HUES64 (cell line): ENCODE measurements around the gene CPZ.

Experiments used
- H3K27ac ChIP-seq: 2 replicates; pipeline ENCODE4 v1.7.0; 2013; ENCODE audit warnings: low read depth, low read length, inconsistent platforms
- H3K27me3 ChIP-seq: 2 replicates; pipeline ENCODE4 v1.6.1; 2013; ENCODE audit warnings: mild to moderate bottlenecking, low read length; ENCODE audit not compliant: insufficient read depth
- H3K36me3 ChIP-seq: 2 replicates; pipeline ENCODE4 v1.6.1; 2013; ENCODE audit warnings: mild to moderate bottlenecking, low read length; ENCODE audit not compliant: insufficient read depth
- H3K4me1 ChIP-seq: 2 replicates; pipeline ENCODE4 v1.6.1; 2013; ENCODE audit warnings: mild to moderate bottlenecking, low read length, moderate library complexity; ENCODE audit not compliant: insufficient read depth
- H3K4me3 ChIP-seq: 2 replicates; pipeline ENCODE4 v1.5.1; 2013; ENCODE audit warnings: mild to moderate bottlenecking, low read length, moderate library complexity
- H3K9ac ChIP-seq: 2 replicates; pipeline ENCODE4 v1.6.1; 2013; ENCODE audit warnings: mild to moderate bottlenecking, low read depth, low read length
- H3K9me3 ChIP-seq: 2 replicates; pipeline ENCODE4 v1.6.1; 2013; ENCODE audit warnings: low read depth, low read length; ENCODE audit not compliant: insufficient read depth
- WGBS: fragments of 150-250, 120-280 bp; methylation state at CpG from one replicate; pipeline ENCODE4 v1.1.7; 2013; ENCODE audit warnings: missing lambda C conversion rate; 5-methylcytosine and 5-hydroxymethylcytosine counted together

CPZ gene

DNA sequence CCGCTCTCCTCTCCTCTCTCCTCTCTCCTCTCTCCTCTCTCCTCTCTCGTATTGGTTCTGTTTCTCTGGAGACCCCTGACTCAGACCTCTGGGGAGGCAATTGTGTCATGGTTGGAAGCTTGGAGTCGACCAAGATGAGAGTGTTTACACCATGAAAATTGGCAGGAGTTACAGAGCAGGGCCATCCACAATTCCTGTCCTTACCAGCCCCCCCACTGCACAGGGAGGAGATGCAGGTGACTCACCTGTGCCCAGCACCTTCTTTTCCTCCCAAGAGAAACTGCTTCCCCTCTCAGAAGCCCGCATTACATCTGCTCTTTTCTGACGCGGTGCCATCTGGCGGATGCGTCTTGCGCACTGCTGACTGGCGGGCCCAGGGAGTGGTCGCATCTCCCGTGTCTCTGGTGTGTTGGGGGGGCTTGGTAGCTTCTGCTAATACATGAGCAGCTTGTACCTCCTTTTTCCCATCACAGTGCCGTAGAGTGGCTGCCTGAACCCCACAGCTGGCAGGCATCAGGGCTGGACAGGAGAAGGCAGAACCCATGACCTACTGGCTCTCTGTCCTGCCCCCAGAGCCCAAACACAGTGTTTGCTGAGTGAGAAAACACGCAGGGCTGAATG is 43.7 kb upstream of the CPZ start:
- H3K4me1 ChIP-seq = 0 out of 2 replicates have a peak, but pooled peaks cover 8% of the 10 kb centered on the region
- no peaks in the 10 kb centered on the region for H3K36me3 ChIP-seq
- no peaks in the 10 kb centered on the region for H3K27me3 ChIP-seq

DNA sequence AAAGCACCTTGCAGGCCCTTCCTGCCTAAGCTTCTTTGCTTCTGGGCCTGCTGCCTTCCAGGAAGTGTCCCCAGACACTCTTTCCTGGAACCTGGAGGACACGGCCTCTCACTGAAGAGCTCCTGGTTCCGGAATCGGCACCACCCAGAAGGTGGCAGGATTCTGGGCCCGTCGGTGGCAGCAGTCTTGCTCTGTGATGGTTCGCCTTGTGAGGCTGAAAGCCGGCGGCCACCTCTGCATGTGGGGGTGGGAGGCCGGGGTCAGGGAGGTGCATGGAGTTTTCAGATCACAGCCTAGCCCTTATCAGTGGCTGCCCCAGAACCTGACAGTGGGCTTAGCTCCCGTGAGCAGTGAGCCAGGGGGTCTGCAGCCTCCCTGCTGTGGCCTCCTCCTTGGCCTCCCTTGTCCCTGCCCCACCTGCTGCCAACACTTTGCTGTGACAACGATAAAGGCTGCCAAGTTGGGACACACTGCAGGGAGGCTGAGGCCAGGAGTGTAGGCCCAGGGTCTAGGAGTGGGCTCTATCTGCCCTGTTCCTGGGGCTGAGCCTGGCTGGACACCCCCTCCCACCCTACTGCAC is 43.1 kb upstream of the CPZ start:
- Histone ChIP-seq H3K27me3 (no peaks in the 10 kb centered on the region), H3K4me3 (no peak overlapping the region), H3K27ac (no peak overlapping the region), H3K9me3 (no peaks in the 10 kb centered on the region), H3K4me1 (0 out of 2 replicates have a peak, but pooled peaks cover 8% of the 10 kb centered on the region), H3K36me3 (no peaks in the 10 kb centered on the region), H3K9ac (no peak overlapping the region)
- 89% methylated on average over 11 of the region's 11 CpGs for WGBS

More for the DNA sequence above, 43.7 kb upstream of the CPZ start:
- 89% methylated on average over 13 of the region's 14 CpGs for WGBS
- H3K4me3 ChIP-seq = no peak overlapping the region
- no peak overlapping the region for H3K9ac ChIP-seq
- no peak overlapping the region for H3K27ac ChIP-seq
- no peaks in the 10 kb centered on the region for H3K9me3 ChIP-seq

DNA sequence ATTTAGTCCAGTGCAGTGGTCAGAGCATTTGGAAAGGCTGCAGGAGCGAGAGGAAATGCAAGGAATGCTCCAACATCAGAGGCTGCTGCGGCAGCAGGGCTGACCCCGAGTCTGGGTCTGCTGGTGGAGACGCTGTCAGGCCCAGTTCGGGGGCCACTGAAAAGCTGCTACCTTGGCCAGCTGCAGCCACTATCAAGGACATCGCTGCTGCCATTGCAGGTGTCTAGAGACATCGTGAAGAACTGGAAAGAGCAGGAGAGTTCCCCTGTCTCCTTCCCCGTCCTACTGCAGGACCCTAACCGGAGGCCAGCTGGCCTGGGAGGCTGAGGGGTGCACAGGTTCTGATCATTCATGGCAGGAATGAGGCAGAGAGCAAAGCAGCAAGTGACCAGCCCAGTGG is 41.9 kb upstream of the CPZ start:
- Histone ChIP-seq H3K4me3 (no peak overlapping the region), H3K4me1 (0 out of 2 replicates have a peak, but pooled peaks cover 6% of the 10 kb centered on the region), H3K36me3 (no peaks in the 10 kb centered on the region), H3K27me3 (no peaks in the 10 kb centered on the region), H3K9ac (no peak overlapping the region), H3K27ac (no peak overlapping the region), H3K9me3 (no peaks in the 10 kb centered on the region)
- 90% methylated on average over 9 of the region's 9 CpGs for WGBS

DNA sequence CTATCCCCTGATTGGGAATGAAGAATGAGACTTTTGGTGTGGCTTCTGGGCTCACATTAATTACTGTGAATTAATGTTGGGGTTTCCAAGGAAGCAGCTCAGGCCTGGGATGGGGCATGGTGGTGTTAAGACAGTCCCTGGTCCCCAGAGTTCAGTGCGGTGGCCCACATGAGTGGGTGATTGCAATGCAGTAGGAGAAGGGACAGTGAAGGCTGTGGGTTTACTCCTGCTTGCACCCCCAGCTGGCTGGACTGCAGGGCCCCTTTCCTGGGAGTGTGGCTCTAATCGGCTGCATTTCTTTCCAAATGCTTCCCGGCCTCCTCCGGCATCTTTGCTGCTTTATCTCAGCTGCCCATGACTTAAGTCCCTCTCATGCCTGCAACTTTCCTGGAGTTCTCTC is 40.5 kb upstream of the CPZ start:
- Histone ChIP-seq H3K27ac (no peak overlapping the region), H3K36me3 (no peaks in the 10 kb centered on the region), H3K27me3 (no peaks in the 10 kb centered on the region), H3K9ac (no peak overlapping the region), H3K4me3 (no peak overlapping the region), H3K4me1 (0 out of 2 replicates have a peak, but pooled peaks cover 4% of the 10 kb centered on the region), H3K9me3 (no peaks in the 10 kb centered on the region)
- 93% methylated on average over 4 of the region's 4 CpGs for WGBS

DNA sequence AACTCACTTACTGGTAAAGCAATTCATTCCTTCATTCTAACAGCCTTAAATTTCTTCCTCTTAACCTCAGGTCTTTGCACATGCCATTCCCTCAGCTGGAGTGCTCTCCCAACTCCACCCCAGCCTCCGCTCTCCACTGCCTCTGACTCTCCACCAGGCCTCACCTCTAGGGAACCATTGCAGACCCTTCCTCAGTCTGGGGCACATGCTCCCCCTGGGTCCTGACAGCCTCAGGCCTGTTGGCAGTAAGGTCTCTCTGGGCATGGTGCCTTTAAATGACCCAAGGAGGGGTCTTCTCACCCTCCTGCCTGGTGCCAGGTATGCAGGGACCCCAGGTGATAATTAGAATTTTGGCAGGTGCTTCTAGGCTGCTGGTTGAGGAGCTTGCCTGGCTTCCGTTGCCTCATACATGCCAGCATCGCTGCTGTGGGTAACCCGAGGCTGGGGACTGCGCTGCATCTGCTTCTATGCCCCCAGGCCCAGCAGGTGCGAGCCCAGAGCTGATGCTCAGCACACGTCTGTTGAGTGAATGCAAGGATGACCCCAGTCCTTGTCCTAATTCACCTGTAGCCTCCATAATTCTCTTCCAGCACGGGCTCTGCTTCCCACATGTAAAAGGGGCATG is 39.9 kb upstream of the CPZ start:
- Histone ChIP-seq H3K4me1 (no peaks in the 10 kb centered on the region), H3K36me3 (no peaks in the 10 kb centered on the region)
- 80% methylated on average over 8 of the region's 8 CpGs for WGBS

DNA sequence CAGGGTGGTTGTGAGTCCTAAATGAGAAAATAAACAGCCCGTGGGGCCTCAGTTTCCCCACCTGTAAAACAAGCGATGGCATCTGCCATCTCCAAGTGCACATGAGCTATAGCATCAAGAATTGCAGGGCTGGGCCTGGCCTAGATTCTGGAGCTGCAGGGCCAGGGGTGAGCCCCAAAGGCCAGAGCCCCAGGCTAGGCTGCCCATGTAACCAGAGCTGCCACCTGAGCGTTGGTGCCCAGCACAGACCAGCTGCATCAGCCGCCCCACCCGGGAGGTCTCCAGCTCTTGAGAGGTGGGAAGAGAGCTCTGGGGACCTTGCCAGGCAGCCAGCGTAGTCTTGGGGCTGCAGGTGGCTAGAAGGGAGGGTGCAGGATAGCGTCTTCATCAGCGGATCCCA is 39.3 kb upstream of the CPZ start:
- Histone ChIP-seq H3K4me3 (no peak overlapping the region), H3K36me3 (no peaks in the 10 kb centered on the region), H3K9ac (no peak overlapping the region), H3K27ac (no peak overlapping the region), H3K9me3 (no peaks in the 10 kb centered on the region), H3K27me3 (no peaks in the 10 kb centered on the region), H3K4me1 (no peaks in the 10 kb centered on the region)
- 95% methylated on average over 8 of the region's 8 CpGs for WGBS

More for the DNA sequence above, 39.9 kb upstream of the CPZ start:
- H3K9me3 ChIP-seq = no peaks in the 10 kb centered on the region
- no peak overlapping the region for H3K27ac ChIP-seq
- H3K9ac ChIP-seq = no peak overlapping the region
- H3K27me3 ChIP-seq = no peaks in the 10 kb centered on the region
- H3K4me3 ChIP-seq = no peak overlapping the region

DNA sequence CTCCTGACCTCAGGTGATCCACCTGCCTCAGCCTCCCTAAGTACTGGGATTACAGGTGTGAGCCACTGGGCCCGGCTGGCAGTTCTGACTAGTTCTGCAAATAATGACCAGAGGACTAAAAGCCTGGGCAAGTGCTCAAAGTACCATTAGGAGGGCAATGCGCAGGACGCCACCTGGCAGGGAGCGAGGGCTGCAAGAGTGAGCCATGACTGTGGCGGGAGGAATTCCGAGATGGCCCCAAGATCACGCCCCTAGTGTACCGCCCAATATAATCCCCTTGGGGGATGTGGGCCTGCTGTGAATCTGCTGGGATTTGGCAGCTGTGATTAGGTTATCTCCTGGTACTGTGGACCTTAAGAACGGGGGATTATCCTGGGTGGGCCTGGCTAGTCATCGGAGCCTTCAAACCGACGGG is 38.6 kb upstream of the CPZ start:
- no peak overlapping the region for H3K9ac ChIP-seq
- H3K27ac ChIP-seq = no peak overlapping the region
- WGBS = 80% methylated on average over 12 of the region's 12 CpGs
- no peak overlapping the region for H3K4me3 ChIP-seq
- no peaks in the 10 kb centered on the region for H3K9me3 ChIP-seq
- H3K4me1 ChIP-seq = no peaks in the 10 kb centered on the region
- H3K27me3 ChIP-seq = no peaks in the 10 kb centered on the region
- no peaks in the 10 kb centered on the region for H3K36me3 ChIP-seq

DNA sequence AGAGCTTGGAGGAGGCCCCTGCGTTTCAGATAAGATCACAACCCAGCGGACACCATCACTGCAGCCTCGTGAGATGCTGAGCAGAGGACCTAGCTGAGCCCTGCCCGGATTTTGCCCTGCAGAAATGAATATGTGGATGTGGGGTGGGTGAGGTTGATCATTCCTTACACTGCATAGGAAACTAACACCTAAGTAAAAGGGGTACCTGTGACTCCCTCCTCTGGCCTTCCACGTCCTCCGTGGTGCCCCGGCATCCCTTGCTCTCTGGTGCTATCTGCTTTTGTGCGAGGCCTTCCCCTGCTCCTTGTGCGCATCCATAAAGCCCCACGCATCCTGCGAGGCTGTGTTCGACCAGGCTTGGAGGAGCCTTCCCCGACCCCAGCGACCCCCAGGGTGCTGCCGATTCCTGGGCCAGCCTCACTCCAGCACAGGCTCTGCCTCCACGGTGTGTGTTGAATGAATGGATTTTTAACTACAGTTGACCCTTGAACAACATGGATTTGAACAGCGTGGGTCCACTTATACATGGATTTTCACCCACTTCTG is 37.9 kb upstream of the CPZ start:
- no peaks in the 10 kb centered on the region for H3K27me3 ChIP-seq
- no peak overlapping the region for H3K27ac ChIP-seq
- H3K9ac ChIP-seq = no peak overlapping the region
- no peak overlapping the region for H3K4me3 ChIP-seq
- H3K4me1 ChIP-seq = no peaks in the 10 kb centered on the region
- 92% methylated on average over 17 of the region's 17 CpGs for WGBS
- H3K36me3 ChIP-seq = no peaks in the 10 kb centered on the region
- no peaks in the 10 kb centered on the region for H3K9me3 ChIP-seq

DNA sequence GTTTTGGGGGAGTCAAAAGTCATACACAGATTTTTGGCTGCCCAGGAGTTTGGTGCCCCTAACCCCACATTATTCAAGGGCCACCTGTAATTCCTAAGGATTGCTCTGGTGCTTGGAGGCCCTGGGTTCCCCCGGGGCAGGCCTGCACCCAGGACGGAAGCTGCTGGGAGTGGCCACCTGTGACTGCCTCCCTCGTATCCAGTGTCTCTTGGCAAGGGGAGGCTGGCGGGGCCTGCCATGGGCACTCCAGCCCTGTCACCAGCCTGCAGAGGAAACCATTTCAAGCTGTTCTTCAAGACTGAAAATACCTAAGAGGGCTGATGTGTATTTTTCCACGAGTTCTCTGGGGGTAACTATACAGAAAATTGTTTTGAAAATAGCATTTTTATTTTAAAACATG is 36.8 kb upstream of the CPZ start:
- H3K36me3 ChIP-seq = no peaks in the 10 kb centered on the region

DNA sequence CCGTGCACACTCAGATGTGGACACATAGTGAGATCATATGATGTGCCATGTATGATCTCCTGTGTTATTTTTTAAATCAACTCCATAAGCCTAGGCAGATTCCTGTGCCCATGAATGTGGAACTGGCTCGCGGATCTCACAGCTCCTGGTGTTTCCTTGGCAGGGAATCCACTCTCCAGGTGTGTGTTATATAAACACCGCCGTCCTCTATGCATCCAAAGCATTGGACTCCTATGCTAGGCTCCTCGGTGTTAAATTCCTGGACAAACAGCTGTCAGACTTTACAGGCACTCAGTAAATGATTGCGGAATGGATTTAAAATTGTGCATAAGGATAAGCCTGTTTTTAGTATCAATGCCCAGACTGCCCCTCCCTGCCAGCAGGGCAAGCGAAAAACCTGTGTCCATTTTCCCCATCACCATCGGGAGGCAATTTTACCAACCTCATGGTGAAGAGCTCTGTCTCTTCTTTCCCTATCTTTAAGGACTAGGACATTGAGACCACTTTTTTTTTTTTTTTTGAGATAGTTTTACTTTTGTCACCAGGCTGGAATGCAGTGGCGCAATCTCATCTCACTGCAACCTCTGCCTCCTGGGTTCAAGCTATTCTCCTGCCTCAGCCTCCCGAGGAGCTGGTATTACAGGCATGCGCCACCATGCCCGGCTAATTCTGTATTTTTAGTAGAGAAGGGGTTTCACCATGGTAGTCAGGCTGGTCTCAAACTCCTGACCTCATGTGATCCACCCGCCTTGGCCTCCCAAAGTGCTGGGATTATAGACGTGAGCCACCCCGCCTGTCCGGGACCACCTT is 36.0 kb upstream of the CPZ start:
- peaks cover 10% of the 10 kb centered on the region for H3K4me1 ChIP-seq
- no peaks in the 10 kb centered on the region for H3K36me3 ChIP-seq
- WGBS = 87% methylated on average over 17 of the region's 17 CpGs
- no peaks in the 10 kb centered on the region for H3K9me3 ChIP-seq
- H3K9ac ChIP-seq = no peak overlapping the region
- H3K27ac ChIP-seq = no peak overlapping the region
- no peak overlapping the region for H3K4me3 ChIP-seq
- no peaks in the 10 kb centered on the region for H3K27me3 ChIP-seq

More for the DNA sequence above, 36.8 kb upstream of the CPZ start:
- Histone ChIP-seq H3K9ac (no peak overlapping the region), H3K27me3 (no peaks in the 10 kb centered on the region), H3K4me3 (no peak overlapping the region), H3K27ac (no peak overlapping the region), H3K9me3 (no peaks in the 10 kb centered on the region), H3K4me1 (peaks cover 6% of the 10 kb centered on the region; the same call in 1 of the 2 replicates)
- 91% methylated on average over 5 of the region's 5 CpGs for WGBS
